K562 (cell line): ENCODE data around the gene SYNGR4. TPM values are rescaled to one million over a fixed set of nuclear protein-coding genes. Genes with fewer than 3 reads are reported as not detected.

Source experiments
- CREM ChIP-seq: IDR thresholded peaks from 2 replicates; pipeline ENCODE4 v1.6.1; 2014; ENCODE audit warnings: antibody characterized with exemption, low read depth
- FIP1L1 ChIP-seq: fragments of 200-400 bp; formaldehyde crosslinking; IDR thresholded peaks from 2 replicates; pipeline ENCODE4 v1.6.1; 2018; ENCODE audit warnings: mild to moderate bottlenecking, low read depth, low read length; ENCODE audit not compliant: poor library complexity, severe bottlenecking
- MGA ChIP-seq: fragments of 450-650 bp; IDR thresholded peaks from 2 replicates; pipeline ENCODE4 v1.6.1; 2016; ENCODE audit warnings: mild to moderate bottlenecking, moderate library complexity
- PTBP1 ChIP-seq: fragments of 200-400 bp; formaldehyde crosslinking; IDR thresholded peaks from 2 replicates; pipeline ENCODE4 v1.6.1; 2017; ENCODE audit warnings: low read depth, low read length
- RNF219 ChIP-seq: fragments of 250-450 bp; sonication (Bioruptor Pico); IDR thresholded peaks from 2 replicates; pipeline ENCODE4 v1.5.0; 2022; ENCODE audit warnings: mild to moderate bottlenecking
- TCF7L2 ChIP-seq: fragments of 150-350 bp; IDR thresholded peaks from 2 replicates; pipeline ENCODE4 v1.6.1; 2016; ENCODE audit warnings: low read depth, mild to moderate bottlenecking, low read length, moderate library complexity
- TEAD2 ChIP-seq: fragments of 450-650 bp; IDR thresholded peaks from 2 replicates; pipeline ENCODE4 v1.6.1; 2016; ENCODE audit warnings: missing genetic modification characterization, control low read depth, missing compliant biosample characterization
- ZBTB33 ChIP-seq: sonication (generic); formaldehyde crosslinking; IDR thresholded peaks from 2 replicates; pipeline ENCODE4 v1.8.1; 2023; ENCODE audit warnings: mild to moderate bottlenecking, missing genetic modification reagents
- ZFX ChIP-seq: sonication (generic); formaldehyde crosslinking; IDR thresholded peaks from 2 replicates; pipeline ENCODE4 v1.8.0; 2022; ENCODE audit warnings: mild to moderate bottlenecking, missing genetic modification reagents, moderate library complexity
- ZNF707 ChIP-seq: fragments of 250-450 bp; sonication (Bioruptor Pico); conservative IDR thresholded peaks from 2 replicates; pipeline ENCODE4 v1.8.0; 2022; ENCODE audit warnings: inconsistent platforms, mild to moderate bottlenecking, moderate library complexity
- polyA plus RNA-seq, 8 experiments: library from polyadenylated mRNA; depleted of rRNA in 4 of 8; stranded (reverse) in 5 of 8; unstranded in 3 of 8; fragments of >200 nt; fragmentation: Nextera tagmentation in 2 of 8; fragmentation: Illumina TruSeq in 1 of 8; extraction: Ambion mirVana in 2 of 8; extraction: Trizol in 1 of 8; gene quantifications; 2 replicates each; pipeline versions ENCODE4 v1.2.1 to v1.2.3, GENCODE V29; 2011 to 2014; ENCODE audit warnings: inconsistent platforms in 1 of 8, missing spikeins in 1 of 8
- total RNA-seq, 7 experiments: library from RNA; depleted of rRNA in 6 of 7; stranded (reverse); fragments of >200 nt in 6 of 7; fragmentation: Illumina TruSeq in 2 of 7; extraction: Trizol in 2 of 7; gene quantifications; 2 replicates each; pipeline versions ENCODE4 v1.2.1 to v1.2.3, GENCODE V29; 2011 to 2021; ENCODE audit warnings: low replicate concordance in 1 of 7

The SYNGR4 gene
- total and polyA plus RNA-seq, 9 of the 15 experiments (the other 6 are each of a cell fraction or from before 2014, with no cell fraction given), result 0.07 to 0.14 TPM; not detected in 7

GRCh38 chr19:48363810-48364597 lies at the start of gene SYNGR4, which contains the start of gene TMEM143 (continued):
- TF ChIP-seq MGA (peak; percentile 93), ZFX (CRISPR knock-in tag) (no peak), ZNF707 (CRISPR knock-in tag) (no peak), RNF219 (CRISPR knock-in tag) (no peak), FIP1L1 (no peak), CREM (peak; percentile 82), TEAD2 (tag) (no peak), ZBTB33 (peak; percentile 28; the same call in 1 of the 2 replicates), PTBP1 (no peak), TCF7L2 (no peak)
